Measurements from ENCODE around the gene RPS6KB1. TPM values are rescaled to one million over a fixed set of nuclear protein-coding genes. Genes with fewer than 3 reads are reported as not detected.

RPS6KB1 gene
- total and polyA plus RNA-seq, 10 of the 15 experiments (the other 5 are each of a cell fraction or from before 2014, with no cell fraction given), result 6.6 to 33.2 (median 26.0) TPM

DNA sequence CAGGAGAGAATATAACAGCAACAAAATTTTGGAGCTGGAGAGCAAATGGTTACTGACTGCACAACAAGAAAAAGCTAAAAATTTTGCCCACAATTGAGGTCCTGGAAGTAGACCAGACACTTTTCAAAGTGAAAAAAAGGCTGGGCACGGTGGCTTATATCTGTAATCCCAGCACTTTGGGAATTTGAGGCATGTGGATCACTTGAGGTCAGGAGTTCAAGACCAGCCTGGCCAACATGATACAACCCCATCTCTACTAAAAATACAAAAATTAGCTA lies 23.0 kb upstream of the RPS6KB1 start:
- no peaks in the 10 kb centered on the region for H4K20me1 ChIP-seq (ENCODE audit: control insufficient read depth, insufficient read depth)
- ChIA-PET CTCF (interaction anchor here (1.0 to 1.3 kb wide), 2 partner anchors 10 to 120 kb away, joined by 4 to 8 read pairs; no protein-coding TSS in a partner anchor), POLR2A (no interaction called here), SMC1A (ENCODE audit: uncharacterized antibody, unreplicated experiment) (interaction anchor here (2.0 kb wide), 1 partner anchor 117 kb away, joined by 7 read pairs; no protein-coding TSS in a partner anchor), RAD21 (ENCODE audit: unreplicated experiment) (interaction anchor here (1.7 kb wide), 1 partner anchor 117 kb away, joined by 4 read pairs; no protein-coding TSS in a partner anchor)
- no peak overlapping the region for H3K9ac ChIP-seq (ENCODE audit: control insufficient read depth, insufficient read depth, low read length)
- no peak overlapping the region for H2AFZ ChIP-seq (ENCODE audit: control insufficient read depth, low read depth, low read length)
- no peak overlapping the region for H3K4me2 ChIP-seq (ENCODE audit: control insufficient read depth, insufficient read depth)
- no peaks in the 10 kb centered on the region for H3K27me3 ChIP-seq (replicated peaks in 1 of 2; ENCODE audit: control insufficient read depth in 2 of 2, insufficient read depth in 2 of 2, low read length in 1 of 2)
- intact Hi-C loops (cut with micrococcal nuclease; ENCODE audit: unreplicated experiment), result no loop called here
- FAIRE-seq (no peak), DNase-seq (ENCODE audit: low read depth, low spot score) (no peak), ATAC-seq (no peak)
- H3K9me3 ChIP-seq (replicated peaks; ENCODE audit: control insufficient read depth, insufficient read depth, low read length), result no peaks in the 10 kb centered on the region
- no peak overlapping the region for H3K27ac ChIP-seq (ENCODE audit: control insufficient read depth, insufficient read depth)
- WGBS (ENCODE audit: insufficient coverage, insufficient replicate concordance, low lambda C conversion rate, missing lambda C conversion rate), result 100% methylated on average over 1 of the region's 1 CpG
- TF ChIP-seq ZNF274 (IDR thresholded peaks at IDR 0.05; ENCODE audit: insufficient read depth, insufficient read length) (no peak), NFXL1 (IDR thresholded peaks at IDR 0.05; ENCODE audit: borderline replicate concordance) (peak; percentile 71; the same call in 1 of the 2 replicates)
- H3K36me3 ChIP-seq (ENCODE audit: control insufficient read depth in 2 of 2, insufficient read depth in 2 of 2, low read length in 1 of 2), result peaks cover 0 to 5% of the 10 kb centered on the region in 2 experiments; a peak in 1 of 4 replicates
- no peak overlapping the region for H3K4me3 ChIP-seq
- H3K4me1 ChIP-seq (ENCODE audit: control insufficient read depth, insufficient read depth, low read length), result no peaks in the 10 kb centered on the region
- BruUV-seq (replicated peaks), result no TSS peak
- no peaks in the 10 kb centered on the region for H3K79me2 ChIP-seq (ENCODE audit: control insufficient read depth, insufficient read depth, low read length)
- in situ Hi-C loops (cut with MboI), result no loop called here

DNA sequence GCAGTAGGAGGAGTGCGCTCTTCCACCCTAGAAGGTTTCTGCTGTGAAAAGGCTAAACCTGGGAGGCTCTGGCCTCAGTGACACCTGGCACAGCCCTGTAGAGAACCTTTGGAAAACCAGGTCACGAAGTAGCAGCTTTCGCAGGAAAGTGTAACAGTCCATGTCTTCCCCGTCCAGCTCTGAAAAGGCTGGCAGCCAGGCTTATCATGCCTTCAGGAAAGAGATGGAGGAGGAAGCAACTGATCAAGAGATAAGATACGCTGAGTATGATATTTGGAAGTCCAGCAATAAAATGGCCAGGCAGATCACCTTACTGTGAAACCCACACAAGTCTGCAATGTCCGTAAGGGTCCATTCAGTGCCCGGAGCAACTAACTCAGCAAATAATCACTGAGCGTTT lies 22.4 kb upstream of the RPS6KB1 start:
- H3K36me3 ChIP-seq (ENCODE audit: control insufficient read depth in 2 of 2, insufficient read depth in 2 of 2, low read length in 1 of 2), result peaks cover 0 to 5% of the 10 kb centered on the region in 2 experiments; a peak in 1 of 4 replicates
- intact Hi-C loops (cut with micrococcal nuclease; ENCODE audit: unreplicated experiment) (no loop called here), in situ Hi-C loops (cut with MboI) (no loop called here)
- H3K27ac ChIP-seq (ENCODE audit: control insufficient read depth, insufficient read depth), result no peak overlapping the region
- ATAC-seq, result no peak
- peak in 1 of 2 experiments; percentile 44; a peak in 1 of 4 replicates for TF ChIP-seq ETV6 (conservative IDR thresholded peaks at IDR 0.05 in 1 of 2, IDR thresholded peaks at IDR 0.05 in 1 of 2; ENCODE audit: borderline replicate concordance in 1 of 2, low read depth in 1 of 2)
- peak; percentile 61 for TF ChIP-seq NFXL1 (IDR thresholded peaks at IDR 0.05; ENCODE audit: borderline replicate concordance)
- no peak for TF ChIP-seq SPI1 (IDR thresholded peaks at IDR 0.05; ENCODE audit: borderline replicate concordance, insufficient read depth, low read depth, low read length)
- H4K20me1 ChIP-seq (ENCODE audit: control insufficient read depth, insufficient read depth), result no peaks in the 10 kb centered on the region
- no peak overlapping the region for H3K4me3 ChIP-seq
- ChIA-PET POLR2A (no interaction called here), SMC1A (ENCODE audit: uncharacterized antibody, unreplicated experiment) (interaction anchor here (1.6 to 2.0 kb wide), 2 partner anchors 11 to 117 kb away, joined by 7 read pairs; no protein-coding TSS in a partner anchor), RAD21 (ENCODE audit: unreplicated experiment) (no interaction called here), CTCF (interaction anchor here (1.0 to 1.2 kb wide), 2 partner anchors 11 to 119 kb away, joined by 3 to 8 read pairs; no protein-coding TSS in a partner anchor)
- H2AFZ ChIP-seq (ENCODE audit: control insufficient read depth, low read depth, low read length), result no peak overlapping the region
- H3K4me2 ChIP-seq (ENCODE audit: control insufficient read depth, insufficient read depth), result no peak overlapping the region
- no peak overlapping the region for H3K9ac ChIP-seq (ENCODE audit: control insufficient read depth, insufficient read depth, low read length)
- no peak for FAIRE-seq
- WGBS (ENCODE audit: insufficient coverage, insufficient replicate concordance, low lambda C conversion rate, missing lambda C conversion rate), result 93% methylated on average over 8 of the region's 8 CpGs
- DNase-seq (ENCODE audit: low read depth, low spot score), result no peak
- H3K79me2 ChIP-seq (ENCODE audit: control insufficient read depth, insufficient read depth, low read length), result no peaks in the 10 kb centered on the region
- no peaks in the 10 kb centered on the region for H3K4me1 ChIP-seq (ENCODE audit: control insufficient read depth, insufficient read depth, low read length)
- no peaks in the 10 kb centered on the region for H3K9me3 ChIP-seq (replicated peaks; ENCODE audit: control insufficient read depth, insufficient read depth, low read length)
- H3K27me3 ChIP-seq (replicated peaks in 1 of 2; ENCODE audit: control insufficient read depth in 2 of 2, insufficient read depth in 2 of 2, low read length in 1 of 2), result no peaks in the 10 kb centered on the region
- BruUV-seq (replicated peaks), result no TSS peak

Measured in GM12878 (cell line).